CD4-positive, alpha-beta T cell treated with Interleukin-10 for 1 hour (primary cell): ENCODE results near the gene SLC27A6.

Experiments used
- DNase-seq: peaks from one replicate; pipeline ENCODE4 v3.0.0-alpha.2; 2020

Gene SLC27A6

DNA sequence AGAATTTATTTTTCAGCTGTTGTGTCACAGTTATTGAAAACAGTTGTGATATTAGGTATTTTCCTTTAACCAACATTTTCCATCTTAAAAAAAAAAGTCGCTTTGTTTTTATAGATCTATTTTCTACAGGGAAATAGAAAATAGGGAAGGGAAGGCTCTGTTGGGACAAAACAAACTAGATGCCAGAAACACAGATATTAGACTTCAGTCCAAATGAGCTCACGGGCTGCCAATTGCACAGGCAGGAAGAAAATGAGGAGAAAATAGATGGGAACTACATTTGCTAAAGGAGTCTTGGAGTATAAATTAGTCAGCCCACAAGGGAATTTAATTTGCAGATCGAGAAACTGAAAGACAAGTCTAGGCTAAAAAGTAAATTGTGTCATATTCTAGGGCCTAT, 107.8 kb downstream of the SLC27A6 start:
- no peak for DNase-seq

DNA sequence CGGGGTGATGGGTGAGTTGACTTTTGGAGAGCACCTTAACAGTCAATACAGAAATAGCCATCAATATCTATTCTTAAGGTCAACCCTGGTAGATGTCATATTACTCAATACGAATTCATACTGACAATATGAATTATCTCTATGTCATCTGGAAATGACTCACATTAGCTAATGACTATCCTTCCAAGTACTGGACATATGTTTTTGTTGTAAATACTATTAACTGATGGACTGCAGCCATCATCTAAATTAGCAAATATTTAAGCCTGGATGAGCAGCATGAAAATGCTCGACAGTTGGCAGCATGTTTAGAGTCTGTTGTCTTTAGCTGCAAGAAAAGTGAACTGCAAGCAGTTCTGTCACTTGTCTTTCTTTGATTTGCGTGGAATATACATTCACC, 109.6 kb downstream of the SLC27A6 start:
- no peak for DNase-seq

DNA sequence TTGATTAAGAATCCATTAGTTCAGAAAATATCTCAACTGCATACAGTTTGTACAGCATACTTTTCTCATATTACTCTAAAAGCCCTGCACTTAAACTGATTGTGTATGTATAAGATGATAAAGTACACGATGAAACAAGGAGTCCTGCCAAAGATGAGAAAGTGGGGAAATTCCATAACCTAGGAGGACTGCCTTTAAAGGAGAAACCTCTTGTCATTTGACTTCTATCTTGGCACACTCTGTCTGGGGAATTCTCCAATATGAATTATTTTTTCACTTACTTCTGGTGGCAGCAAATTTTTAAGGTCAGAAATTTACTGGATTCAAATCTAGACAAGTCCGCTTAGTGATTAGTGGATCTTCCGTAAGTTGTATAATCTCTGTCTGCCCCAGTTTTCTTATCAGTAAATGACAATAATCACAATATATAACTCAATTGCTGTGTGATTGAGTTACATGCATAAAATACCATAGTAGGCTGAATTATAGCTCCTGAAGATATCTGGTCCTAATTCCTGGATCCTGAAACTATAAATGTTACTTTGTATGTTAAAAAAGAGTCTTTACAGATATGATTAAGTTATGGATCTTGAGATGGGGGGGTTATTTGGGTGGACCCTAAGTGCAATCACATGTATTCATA, 112.3 kb downstream of the SLC27A6 start:
- no peak for DNase-seq

DNA sequence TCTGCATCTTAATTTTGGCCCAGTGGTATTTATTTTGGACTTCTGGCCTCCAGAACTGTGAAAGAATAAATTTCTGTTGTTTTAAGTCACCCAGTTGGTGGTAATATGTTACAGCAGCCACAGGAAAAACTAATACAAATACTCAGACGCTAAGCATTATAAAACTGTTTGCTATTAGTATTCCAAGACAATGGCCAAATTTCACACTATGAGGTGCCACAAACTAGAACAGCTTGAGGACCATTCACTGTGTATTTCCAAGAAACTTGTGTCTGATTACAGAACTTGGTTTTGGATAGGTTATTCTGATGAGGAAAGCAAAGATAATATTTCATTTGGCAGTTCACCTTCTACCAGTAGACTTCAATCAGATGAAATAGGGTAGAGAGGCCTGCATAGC, 113.0 kb downstream of the SLC27A6 start:
- DNase-seq = no peak

DNA sequence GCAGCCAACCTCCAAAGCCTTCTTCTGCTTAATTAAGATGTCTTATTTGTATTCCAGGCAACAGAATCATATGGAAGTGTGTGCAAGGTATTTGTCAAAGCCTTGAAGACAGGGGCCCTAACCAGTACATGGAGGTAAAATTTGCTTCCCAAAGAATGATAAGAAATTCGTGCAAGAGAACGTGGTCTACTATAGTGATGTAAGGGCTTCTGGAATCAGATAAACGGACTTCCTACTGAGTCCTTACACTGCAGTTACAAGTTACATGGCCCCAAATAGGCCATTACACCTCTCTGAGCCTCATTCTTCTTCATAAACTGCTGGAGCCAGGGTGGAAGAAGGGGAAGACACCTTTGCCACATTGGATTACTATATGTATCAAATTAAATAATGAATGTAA, 113.4 kb downstream of the SLC27A6 start:
- no peak for DNase-seq

DNA sequence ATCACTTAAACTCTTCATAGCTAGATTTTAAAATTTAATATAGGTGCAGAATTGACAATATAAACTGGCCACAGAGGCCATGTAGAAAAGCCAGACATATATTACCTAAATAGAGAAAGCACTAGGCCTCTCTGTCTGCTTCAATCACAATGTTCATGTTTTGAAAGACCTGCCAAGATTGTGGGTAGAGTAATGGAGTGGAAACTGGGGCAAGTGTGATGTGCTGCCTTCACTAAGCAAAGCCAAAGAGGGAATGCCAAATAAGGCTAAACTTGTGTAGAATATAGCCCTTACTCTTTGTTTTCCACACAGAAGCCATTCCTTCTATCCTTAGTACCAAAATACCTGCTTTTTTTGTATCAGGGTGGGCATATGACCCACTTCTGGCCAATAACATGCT, 114.2 kb downstream of the SLC27A6 start:
- DNase-seq = no peak

DNA sequence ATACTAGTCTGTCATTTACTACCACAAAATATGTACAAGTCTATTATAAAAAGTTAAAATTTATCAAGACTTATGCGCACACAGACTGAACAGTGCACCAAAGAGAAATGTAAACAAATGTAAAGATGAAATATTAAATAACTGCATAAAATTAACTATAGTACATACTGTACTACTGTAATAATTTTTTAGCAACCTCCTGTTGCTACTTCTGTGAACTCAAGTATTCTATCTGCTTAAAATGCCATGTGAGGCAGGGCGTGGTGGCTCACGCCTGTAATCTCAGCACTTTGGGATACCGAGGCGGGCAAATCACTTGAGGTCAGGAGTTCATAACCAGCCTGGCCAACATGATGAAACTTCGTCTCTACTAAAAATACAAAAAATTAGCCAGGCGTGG, 115.5 kb downstream of the SLC27A6 start:
- DNase-seq = no peak

DNA sequence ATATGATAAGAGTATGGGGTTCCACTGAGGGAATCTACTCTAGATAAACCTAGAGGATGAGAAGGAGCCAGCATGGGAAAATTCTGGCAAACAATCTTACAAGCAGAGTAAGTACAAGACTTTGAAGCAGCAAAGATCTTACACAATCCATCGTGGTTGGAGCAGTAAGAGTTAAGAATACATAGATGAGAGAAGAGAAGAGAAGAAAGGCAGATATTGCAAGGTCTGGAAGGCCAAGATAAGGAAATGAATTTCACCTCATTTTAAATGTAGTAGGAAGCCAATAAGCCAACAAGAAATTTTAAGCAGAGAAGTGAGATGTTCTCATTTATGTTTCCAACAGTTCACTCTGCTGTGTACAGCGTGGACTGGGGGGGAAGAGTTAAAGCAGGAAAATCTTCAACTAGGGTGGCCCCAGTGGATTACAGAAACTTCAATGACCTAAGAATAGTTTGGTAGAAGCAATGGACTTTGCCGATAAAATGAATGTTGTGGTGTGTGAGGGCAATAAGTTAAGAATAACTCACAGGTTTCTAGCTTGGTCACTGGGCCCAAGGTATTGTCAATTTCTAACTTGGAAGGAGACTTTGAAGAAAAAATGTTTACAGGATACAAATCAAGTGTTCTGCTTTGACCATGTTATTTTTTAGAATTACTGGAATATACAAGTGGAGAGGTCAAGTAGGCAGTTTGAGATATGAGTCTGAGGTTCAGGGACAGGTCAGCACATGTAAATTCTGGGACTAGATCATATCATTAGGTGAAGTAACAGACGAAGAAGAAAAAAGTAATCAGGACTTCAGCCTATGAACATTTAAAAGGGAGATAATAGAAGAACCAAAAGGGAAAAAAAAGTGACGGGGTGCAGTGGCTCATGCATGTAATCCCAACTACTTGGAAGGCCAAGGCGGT, 117.2 kb downstream of the SLC27A6 start:
- no peak for DNase-seq
